Heart left ventricle (tissue), 16 donors: ENCODE results near the gene SZT2. TPM values are rescaled to one million over a fixed set of nuclear protein-coding genes. Genes with fewer than 3 reads are reported as not detected.

Experiments
- ATAC-seq, 4 donors: fragments of 200-7000 bp; cut with Tn5 transposase; one replicate each; pipeline ENCODE4 v1.9.1; 2020 to 2022; ENCODE audit warnings: moderate library complexity in 4 of 4, mild to moderate bottlenecking in 3 of 4, moderate number of reproducible peaks in 1 of 4
- DNase-seq, 5 donors: peaks; one replicate each; pipeline ENCODE4 v3.0.0-alpha.2; 2020
- H3K27ac ChIP-seq, 12 donors: fragments of 200-600 bp; sonication (generic) in 4 of 12; one replicate each; pipeline versions ENCODE4 v1.5.0 to v1.8.0; 2016 to 2022; ENCODE audit warnings: mild to moderate bottlenecking in 2 of 12
- H3K27me3 ChIP-seq, 9 donors: fragments of 200-600 bp; sonication (generic) in 2 of 9; one replicate each; pipeline versions ENCODE4 v1.5.1 to v1.8.0; 2016 to 2022; ENCODE audit warnings: mild to moderate bottlenecking in 3 of 9
- H3K36me3 ChIP-seq, 9 donors: fragments of 200-600 bp; sonication (generic) in 2 of 9; one replicate each; pipeline versions ENCODE4 v1.5.0 to v1.8.0; 2018 to 2022; ENCODE audit warnings: mild to moderate bottlenecking in 2 of 9
- H3K4me1 ChIP-seq, 12 donors: fragments of 200-600 bp; sonication (generic) in 4 of 12; one replicate each; pipeline versions ENCODE4 v1.5.0 to v1.8.0; 2016 to 2022; ENCODE audit warnings: mild to moderate bottlenecking in 3 of 12
- H3K4me3 ChIP-seq, 12 donors: fragments of 200-600 bp; sonication (generic) in 4 of 12; one replicate each; pipeline versions ENCODE4 v1.5.0 to v1.8.0; 2017 to 2022; ENCODE audit warnings: mild to moderate bottlenecking in 9 of 12, moderate library complexity in 4 of 12
- H3K9me3 ChIP-seq, 12 donors: fragments of 200-600 bp; sonication (generic) in 4 of 12; one replicate each; pipeline versions ENCODE4 v1.5.0 to v1.8.0; 2016 to 2022; ENCODE audit warnings: mild to moderate bottlenecking in 1 of 12
- CTCF ChIP-seq, 12 donors: fragments of 200-600 bp; sonication (generic) in 4 of 12; IDR thresholded peaks; one replicate each; pipeline versions ENCODE4 v1.5.0 to v1.8.0; 2018 to 2022; ENCODE audit warnings: antibody characterized with exemption in 12 of 12, mild to moderate bottlenecking in 5 of 12
- POLR2A ChIP-seq, 2 donors: fragments of 450-650 bp; IDR thresholded peaks; one replicate each; pipeline ENCODE4 v1.6.1; 2017; ENCODE audit warnings: antibody characterized with exemption in 2 of 2, mild to moderate bottlenecking in 2 of 2, moderate library complexity in 2 of 2
- WGBS, 4 donors: extraction: QIAGEN DNeasy Blood & Tissue Kit in 2 of 4; methylation state at CpG; one replicate each; pipeline versions ENCODE4 v1.1.5 to v1.1.7; 2013 to 2018; 5-methylcytosine and 5-hydroxymethylcytosine counted together
- intact Hi-C, 10 donors: fragments of 100-400 bp; cut with DNase I; formaldehyde crosslinking; loops; one replicate each; pipeline versions ENCODE4 v1.11.1 to v1.14.2; 2022
- polyA plus RNA-seq, 2 donors: library from polyadenylated mRNA; stranded (reverse); fragments of 200-250 nt; gene quantifications; one replicate each; pipeline ENCODE4 v1.2.3, GENCODE V29; 2013
- total RNA-seq, 9 donors: library from RNA; depleted of rRNA in 2 of 9; stranded (reverse); fragments of >200 nt in 2 of 9; fragmentation: NEBNext Ultra II Directional in 3 of 9; extraction: Animal tissue kit (Norgen Biotek cat#: 25700) in 3 of 9; gene quantifications; one replicate each; pipeline versions ENCODE4 v1.1.0 to v1.2.4, GENCODE V29; 2016 to 2023
- donor health status: ischemic (EF 13 %, LVEDD 7.1; RV severe dilation, severe dysfunction).
- donor health status: healthy with polysubstance abuse.
- donor health status: DM: no; HTN: yes; CAD: no.
- donor health status: DM: no; HTN: no; CAD: no.
- donor health status: ischemic (EF 25% LVEDD 6.9; RV normal size, moderate dysfunction).
- donor health status: ischemic (EF 25% LVEDD 5.7; RV mildly dilated, moderate dysfunction).
- donor health status: healthy.
- donor health status: DM: yes; HTN: yes; CAD: no.
- donor health status: ischemic (EF 35%, LVEDD 5.7; RV mildly dilated, moderate dysfunction).
- donor health status: nonischemic (EF 11% LVEDD 7.7; RV severe dilation, severe dysfunction).
- donor health status: DM: yes; HTN: yes; CAD: no.
- donor health status: PGD.
- donor health status: ischemic (EF 29% LVEDD 5.4; RV normal size, mild dysfunction).
- donor health status: nonischemic (EF 23%, LVEDD 6.1; RV moderate dilation, normal function).

The SZT2 gene
- total and polyA plus RNA-seq, 11 donors, result 13.1 to 39.7 (median 24.4) TPM

- Histone ChIP-seq H3K27ac (no peak overlapping the region), H3K4me1 (no peaks in the 10 kb centered on the region), H3K27me3 (no peaks in the 10 kb centered on the region), H3K36me3 (peaks cover 3 to 97% (median 94%) of the 10 kb centered on the region in 9 donors), H3K9me3 (no peaks in the 10 kb centered on the region), H3K4me3 (no peak overlapping the region)
- intact Hi-C loops, result no loop called here
- TF ChIP-seq POLR2A (IDR thresholded peaks at IDR 0.05) (no peak), CTCF (IDR thresholded peaks at IDR 0.05) (no peak)
- DNase-seq (no peak), ATAC-seq (no peak)
- WGBS, 4 donors, result 76 to 92% (median 89%) methylated on average over 4 of the region's 4 CpGs
Observed at GRCh38 chr1:43425045-43425444, 35.3 kb downstream of the SZT2 start.

- no peak overlapping the region for H3K27ac ChIP-seq
- no peaks in the 10 kb centered on the region for H3K27me3 ChIP-seq
- intact Hi-C loops, result no loop called here
- DNase-seq (no peak), ATAC-seq (no peak)
- H3K36me3 ChIP-seq, result peaks cover 4 to 97% (median 94%) of the 10 kb centered on the region in 9 donors
- no peak overlapping the region for H3K4me3 ChIP-seq
- no peaks in the 10 kb centered on the region for H3K4me1 ChIP-seq
- TF ChIP-seq CTCF (IDR thresholded peaks at IDR 0.05) (no peak), POLR2A (IDR thresholded peaks at IDR 0.05) (no peak)
- WGBS, 4 donors, result 89 to 96% (median 92%) methylated on average over 10 to 11 of the region's 11 CpGs
- H3K9me3 ChIP-seq, result no peaks in the 10 kb centered on the region
Observed at GRCh38 chr1:43426221-43426620, 36.5 kb downstream of the SZT2 start.

- no peak overlapping the region for H3K27ac ChIP-seq
- no peak overlapping the region for H3K4me3 ChIP-seq
- no peaks in the 10 kb centered on the region for H3K4me1 ChIP-seq
- intact Hi-C loops, result no loop called here
- 88 to 89% (median 88%) methylated on average over 14 of the region's 14 CpGs for WGBS, 4 donors
- peaks cover 4 to 98% (median 94%) of the 10 kb centered on the region in 9 donors for H3K36me3 ChIP-seq
- H3K27me3 ChIP-seq, result no peaks in the 10 kb centered on the region
- no peak for ATAC-seq
- no peak for DNase-seq
- TF ChIP-seq POLR2A (IDR thresholded peaks at IDR 0.05), result no peak
- TF ChIP-seq CTCF (IDR thresholded peaks at IDR 0.05), result no peak
- no peaks in the 10 kb centered on the region for H3K9me3 ChIP-seq
Observed at GRCh38 chr1:43427524-43427923, 37.8 kb downstream of the SZT2 start.

GRCh38 chr1:43427941-43428340 lies 38.2 kb downstream of the SZT2 start:
- TF ChIP-seq POLR2A (IDR thresholded peaks at IDR 0.05) (no peak), CTCF (IDR thresholded peaks at IDR 0.05) (no peak)
- H3K4me1 ChIP-seq, result no peaks in the 10 kb centered on the region
- H3K36me3 ChIP-seq, result peaks cover 4 to 98% (median 94%) of the 10 kb centered on the region in 9 donors
- H3K27me3 ChIP-seq, result no peaks in the 10 kb centered on the region
- H3K9me3 ChIP-seq, result no peaks in the 10 kb centered on the region
- intact Hi-C loops, result no loop called here
- no peak overlapping the region for H3K4me3 ChIP-seq
- no peak for DNase-seq
- ATAC-seq, result no peak
- no peak overlapping the region for H3K27ac ChIP-seq
- WGBS, 4 donors, result 85 to 88% (median 87%) methylated on average over 7 to 9 of the region's 9 CpGs
